GM18517 (cell line): Measurements from ENCODE around the gene OTUB2.

Experiments used
- ATAC-seq: cut with Tn5 transposase; IDR thresholded peaks from one replicate; pipeline ENCODE4 v1.9.1; 2021; ENCODE audit warnings: mild to moderate bottlenecking, moderate library complexity; ENCODE audit not compliant: unreplicated experiment

OTUB2 gene

DNA sequence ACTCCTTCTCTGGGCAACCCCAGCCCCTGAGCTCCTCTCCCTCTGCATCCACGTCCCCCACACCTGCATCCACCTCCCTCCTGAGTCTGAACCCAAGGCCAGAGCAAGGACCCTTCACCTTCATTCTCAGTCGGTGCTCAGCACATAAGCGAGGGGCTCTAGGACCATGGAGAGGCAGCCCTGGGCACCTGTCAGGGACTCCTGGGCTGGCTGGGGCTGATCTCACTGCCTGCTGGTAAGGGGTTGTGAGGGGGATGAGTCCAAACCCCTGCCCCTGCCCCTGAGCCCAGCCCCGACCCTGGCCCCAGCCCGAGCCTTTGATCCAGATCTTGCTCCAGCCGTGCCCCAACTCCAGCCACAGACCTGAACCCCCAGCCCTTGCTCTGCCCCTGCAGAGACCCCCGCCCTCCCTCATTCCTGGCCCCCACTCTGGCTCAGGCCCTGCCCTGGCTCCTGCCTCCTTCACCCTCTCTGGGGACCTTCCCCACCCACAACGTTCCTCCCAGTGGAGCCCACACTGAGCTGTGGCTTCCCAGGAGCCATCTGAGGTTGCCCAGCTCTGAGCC is 29.9 kb upstream of the OTUB2 start:
- no peak for ATAC-seq

DNA sequence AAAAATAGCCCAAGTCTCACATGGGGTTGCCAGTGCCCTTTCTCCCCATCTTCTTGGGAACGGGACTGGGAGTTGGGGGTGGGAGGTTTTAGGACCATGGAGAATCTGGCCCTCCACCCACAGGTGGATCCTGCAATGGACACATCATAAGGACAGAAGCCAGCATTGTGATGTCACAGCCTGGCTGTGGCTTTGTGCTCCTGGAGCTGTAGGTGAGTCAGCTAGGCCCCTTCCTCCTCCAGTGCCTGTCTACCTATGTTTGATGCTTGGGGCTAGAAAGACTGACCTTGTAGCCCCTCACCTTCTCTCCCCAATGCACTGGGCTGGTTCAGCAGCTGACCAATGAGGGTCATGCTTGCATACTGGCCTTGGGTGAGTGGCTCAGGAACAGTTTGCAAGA is 29.1 kb upstream of the OTUB2 start, which contains the start of gene CCDC197:
TSS of gene CCDC197 (plus strand) at position 220 of the 400 bp plus-strand sequence. CDS start 831 bp downstream, outside the sequence.
- ATAC-seq = no peak

DNA sequence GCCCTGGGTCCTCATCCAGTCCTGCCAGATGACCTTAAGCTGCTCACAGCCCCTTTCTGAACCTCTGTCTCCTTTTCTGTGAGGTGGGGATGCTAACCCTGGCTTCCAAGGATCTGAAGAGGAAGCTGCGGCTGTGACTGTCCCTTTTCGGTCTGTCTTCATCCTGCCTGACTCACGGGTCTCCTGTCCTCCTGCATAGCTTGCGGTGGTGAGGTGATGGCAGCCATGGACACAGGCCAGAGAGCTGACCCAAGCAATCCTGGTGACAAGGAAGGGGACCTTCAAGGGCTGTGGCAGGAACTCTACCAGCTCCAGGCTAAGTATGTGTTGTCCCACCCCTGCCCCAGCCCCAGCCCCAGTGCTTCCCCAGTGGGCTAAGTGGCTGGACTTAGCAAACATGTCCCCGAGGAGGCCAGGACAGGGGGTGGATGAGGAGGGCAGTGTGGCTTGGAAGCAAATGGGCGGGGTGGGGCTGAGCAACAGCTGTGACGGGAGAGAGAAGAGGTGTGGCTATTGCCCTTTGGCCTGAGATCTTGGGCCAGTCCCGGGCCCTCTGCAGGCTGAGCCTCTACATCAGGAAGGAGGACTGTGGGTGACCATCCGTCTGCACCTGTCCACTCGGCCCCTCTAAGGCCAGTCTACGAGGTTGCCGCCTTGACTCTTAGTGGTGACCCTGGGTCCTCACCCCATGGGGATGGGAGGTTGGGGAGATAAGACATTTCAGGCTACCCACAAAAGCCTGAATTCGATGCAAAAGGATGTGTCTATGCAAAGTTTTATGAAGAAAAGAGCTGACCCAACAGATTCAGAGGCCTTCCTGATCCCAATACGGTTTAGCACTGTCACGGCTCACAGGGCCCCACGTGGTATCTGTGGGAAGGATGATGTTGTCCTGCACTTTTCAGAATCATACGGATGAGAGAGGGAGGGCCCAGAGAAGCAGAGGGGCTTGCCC is 27.9 kb upstream of the OTUB2 start:
- no peak for ATAC-seq

DNA sequence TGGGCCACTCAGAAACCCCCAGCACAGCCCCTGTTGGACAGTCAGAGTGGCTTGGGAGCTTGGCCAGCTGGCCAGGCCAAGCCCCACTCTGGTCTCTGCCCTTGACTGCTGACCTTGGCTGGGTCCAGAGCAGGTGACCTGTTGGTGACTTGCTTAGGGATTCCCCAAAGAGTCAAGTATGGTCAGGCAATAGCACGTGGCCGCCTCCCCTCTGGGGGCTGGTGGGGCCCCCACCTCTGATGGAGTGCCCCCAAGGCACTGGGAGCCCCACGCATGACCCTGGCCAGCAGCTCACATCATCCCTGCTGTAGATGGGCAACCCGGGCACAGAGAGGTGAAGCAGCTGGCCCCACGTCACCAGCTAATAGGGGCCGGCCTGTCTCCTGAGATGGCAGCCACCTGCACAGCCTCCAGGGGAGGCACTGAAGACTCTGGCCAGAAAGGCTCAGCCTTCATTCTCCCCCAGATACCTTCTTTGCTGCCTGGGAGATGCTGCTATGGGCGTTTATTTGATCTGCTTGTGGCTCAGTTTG is 27.2 kb upstream of the OTUB2 start:
- ATAC-seq = no peak

DNA sequence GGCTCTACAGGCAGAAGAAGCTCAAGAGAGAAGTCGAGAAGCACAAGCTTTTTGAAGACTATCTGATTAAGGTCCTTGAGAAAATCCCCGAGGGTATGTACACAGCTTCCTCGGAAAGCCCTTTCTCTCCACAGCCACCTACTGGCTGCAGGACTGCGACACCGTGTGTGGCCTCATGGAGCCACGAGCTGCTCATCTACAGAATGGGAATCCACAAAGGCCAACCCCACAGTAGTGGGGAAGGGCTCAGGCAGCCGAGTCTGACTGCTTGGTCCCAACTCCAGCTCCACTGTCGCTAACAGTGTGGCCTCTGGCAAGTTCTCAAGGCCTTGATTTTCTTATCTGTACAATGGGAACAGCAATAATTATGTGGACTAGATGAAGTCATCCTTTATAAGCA is 26.6 kb upstream of the OTUB2 start:
- no peak for ATAC-seq

DNA sequence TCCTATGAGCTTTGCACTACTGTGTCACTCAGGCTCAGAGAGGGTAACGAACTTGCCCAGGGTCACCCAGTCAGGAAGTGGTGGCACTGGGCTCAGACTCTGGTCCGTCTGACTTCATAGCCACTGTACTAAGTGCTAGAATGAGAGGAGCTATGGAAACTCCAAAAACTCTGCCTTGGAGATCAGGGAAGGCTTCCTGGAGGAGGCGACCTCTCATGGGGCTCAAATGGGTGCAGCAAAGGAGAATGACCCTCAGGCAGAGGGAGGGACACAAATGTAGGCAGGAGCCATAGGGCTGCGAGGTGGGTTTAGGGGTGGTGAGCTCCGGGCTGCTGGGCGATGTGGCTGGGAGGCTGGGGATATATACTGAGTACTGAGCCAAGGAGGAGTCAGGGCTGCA is 25.9 kb upstream of the OTUB2 start:
- ATAC-seq = no peak

DNA sequence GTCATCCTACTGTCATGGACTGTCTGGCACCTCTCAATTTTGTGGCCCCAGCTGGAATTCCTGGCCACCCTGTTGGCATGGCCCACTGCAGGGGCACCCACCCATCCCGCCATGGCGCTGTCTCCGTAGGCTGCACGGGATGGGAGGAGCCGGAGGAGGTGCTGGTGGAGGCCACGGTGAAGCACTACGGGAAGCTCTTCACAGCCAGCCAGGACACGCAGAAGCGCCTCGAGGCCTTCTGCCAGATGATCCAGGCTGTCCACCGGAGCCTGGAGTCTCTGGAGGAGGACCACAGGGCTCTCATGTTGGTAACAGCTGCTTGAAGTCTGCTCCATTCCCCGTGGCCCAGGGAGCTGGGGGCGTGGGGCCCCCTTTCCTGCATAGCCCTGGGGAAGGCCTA is 25.1 kb upstream of the OTUB2 start:
- no peak for ATAC-seq

DNA sequence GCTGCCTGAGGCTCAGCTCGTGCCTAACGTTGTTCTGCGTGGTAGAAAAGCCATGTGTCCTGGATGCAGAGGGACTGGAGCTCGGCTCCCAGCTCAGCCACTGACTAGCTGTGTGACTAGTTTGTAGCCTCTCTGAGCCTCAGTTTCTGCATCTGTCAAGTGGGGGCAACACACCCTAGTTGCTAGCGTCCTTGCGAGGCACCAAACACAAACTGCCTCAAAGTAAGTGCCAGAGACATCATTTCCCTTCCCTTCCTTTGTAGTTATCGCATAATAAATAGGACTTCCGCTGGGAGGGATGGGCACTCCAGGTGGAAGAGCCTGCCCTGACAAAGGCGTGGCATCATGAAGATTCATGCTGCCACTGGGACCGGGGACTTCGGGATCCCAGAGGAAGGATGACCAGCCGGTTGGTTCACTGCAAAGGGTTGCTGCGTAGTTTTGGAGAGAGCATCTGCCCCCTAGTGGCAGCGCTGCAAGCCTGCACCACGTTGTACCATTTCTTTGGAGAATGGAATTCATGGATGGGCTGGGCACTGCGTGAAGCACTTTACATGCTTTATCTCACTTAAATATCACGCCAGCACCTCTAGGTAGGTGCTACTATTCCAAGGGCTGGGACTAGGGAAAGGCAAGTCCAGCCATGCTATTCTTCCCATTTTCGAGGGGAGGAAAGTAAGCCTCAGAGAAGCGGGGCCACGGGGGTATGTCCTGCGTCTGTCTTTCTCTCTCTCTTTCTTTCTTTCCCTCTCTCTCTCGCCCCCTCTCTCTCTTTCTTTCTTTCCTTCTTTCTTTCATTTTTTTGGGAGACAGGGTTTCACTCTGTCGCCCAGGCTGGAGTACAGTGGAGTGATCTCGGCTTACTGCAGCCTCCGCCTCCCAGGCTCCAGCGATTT is 24.4 kb upstream of the OTUB2 start:
- ATAC-seq = no peak

DNA sequence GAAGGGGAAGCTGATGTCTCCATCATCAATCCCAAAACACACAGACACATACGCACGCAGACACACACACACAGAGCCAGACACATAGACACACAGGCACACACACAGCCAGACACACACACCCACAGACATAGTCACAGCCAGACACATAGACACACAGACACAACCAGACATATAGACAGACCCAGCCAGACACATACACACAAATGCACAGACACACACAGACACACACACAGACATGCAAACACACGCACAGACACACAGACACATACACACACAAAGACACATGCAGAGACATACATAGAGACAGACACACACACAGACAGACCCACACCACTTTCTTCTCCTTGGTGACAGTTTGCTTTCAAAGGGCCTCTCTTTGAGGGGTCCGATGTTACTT is 22.7 kb upstream of the OTUB2 start:
- ATAC-seq = no peak

DNA sequence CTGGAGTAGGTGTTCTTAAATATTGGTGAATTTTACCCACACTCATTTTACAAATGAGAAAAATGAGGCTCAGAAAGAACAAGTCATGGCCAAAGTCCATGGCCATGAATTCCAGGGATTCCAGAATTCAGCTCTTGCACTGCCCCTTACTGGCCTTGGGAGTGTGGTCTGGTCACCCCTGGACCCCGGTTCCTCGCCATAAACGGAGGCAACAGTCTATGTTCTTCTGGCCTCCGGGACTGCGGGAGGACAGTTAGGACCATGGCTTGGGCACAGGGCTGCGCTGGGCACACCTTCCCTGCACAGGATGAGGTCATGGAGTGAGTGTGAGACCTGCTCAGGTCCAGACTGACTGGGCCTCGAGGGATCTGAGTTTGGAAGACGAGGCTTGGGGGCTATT is 22.1 kb upstream of the OTUB2 start:
- ATAC-seq = no peak

DNA sequence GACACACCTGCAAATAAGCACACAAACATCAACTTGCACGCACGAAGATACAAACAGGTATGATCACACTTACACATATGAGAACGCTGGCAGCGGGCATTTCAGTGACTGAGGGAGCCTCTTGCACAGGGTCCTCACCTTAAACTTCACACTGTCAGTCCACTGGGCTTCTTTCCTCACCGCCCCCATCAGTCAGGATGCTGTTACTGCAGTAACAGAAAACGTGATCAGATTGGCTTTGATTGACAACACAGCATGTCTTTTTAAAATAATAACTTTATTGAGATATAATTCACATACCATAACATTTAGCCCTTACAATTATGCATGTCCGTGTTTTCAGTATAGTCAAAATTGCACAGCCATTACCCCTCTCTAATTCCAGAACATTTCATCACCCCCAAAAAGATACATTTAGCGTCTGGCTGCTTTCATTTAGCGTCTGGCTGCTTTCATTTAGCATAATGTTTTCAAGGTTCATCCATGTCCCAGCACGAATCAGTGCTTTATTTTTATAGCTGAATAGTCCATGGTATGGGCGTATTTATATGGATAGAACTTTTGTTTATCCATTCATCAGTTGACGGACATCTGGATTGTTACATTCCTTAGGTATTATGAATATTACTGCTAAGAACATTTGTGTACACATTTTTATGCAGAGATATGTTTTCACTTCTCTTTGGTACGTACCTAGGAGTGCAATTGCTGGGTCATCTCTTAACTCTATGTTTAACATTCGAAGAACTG is 20.6 kb upstream of the OTUB2 start:
- no peak for ATAC-seq

DNA sequence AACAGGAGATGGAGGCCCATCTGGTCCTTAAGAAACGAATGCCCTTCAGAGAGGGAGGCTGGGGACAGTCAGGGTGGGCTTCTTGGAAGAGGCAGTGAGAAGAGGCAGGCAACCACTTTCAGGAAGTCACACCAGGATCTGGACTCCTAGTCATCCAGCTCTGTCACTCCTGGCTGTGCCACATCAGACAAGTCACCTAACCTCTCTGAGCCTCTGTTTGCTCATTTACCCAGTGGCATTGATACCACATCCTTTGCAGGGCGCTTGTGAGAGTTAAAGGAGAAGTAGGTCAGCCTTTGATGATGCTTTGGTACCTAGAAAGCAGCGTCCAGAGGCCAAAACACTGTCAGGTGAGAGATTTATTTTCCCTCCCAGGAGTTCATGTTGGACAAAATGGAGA is 17.9 kb upstream of the OTUB2 start:
- ATAC-seq = no peak

DNA sequence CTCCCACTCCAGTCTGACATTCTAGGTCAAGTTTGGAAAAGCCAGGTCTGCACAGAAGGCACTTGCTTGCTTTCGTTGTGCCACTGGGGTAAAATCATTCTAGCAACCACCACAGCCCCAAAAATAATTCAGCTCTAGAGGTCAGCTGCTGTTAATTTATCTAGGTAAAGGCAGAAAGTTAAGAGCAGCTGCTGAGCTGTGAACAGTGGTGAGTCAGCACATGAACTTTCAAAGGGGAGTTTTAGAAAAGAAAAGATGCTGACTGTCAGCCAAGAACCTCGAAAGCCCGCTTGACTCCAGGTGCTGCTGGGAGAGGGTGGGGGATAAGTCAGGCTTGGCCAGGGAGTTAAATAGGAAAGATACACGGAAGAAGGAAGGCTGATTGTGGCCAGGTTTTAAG is 16.4 kb upstream of the OTUB2 start:
- ATAC-seq = no peak

DNA sequence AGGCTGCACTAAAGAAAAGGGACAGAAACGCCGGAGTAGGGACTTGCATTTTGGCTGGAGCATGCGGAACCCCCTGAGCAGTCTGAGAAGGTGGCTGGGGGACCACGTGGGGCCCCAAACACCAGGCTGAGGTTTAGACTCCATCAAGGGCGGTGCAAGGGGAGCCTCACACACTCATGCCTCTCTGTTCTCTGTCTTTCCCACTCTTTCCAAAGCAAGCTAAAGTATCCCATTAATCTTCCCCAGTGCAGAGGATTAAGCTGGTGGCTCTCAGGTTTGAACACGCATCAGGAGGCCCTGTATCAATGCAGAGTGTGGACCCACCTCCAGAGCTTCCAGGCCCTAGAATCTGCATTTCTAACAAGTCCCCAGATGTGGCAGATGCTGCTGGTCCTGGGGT is 15.5 kb upstream of the OTUB2 start:
- no peak for ATAC-seq

DNA sequence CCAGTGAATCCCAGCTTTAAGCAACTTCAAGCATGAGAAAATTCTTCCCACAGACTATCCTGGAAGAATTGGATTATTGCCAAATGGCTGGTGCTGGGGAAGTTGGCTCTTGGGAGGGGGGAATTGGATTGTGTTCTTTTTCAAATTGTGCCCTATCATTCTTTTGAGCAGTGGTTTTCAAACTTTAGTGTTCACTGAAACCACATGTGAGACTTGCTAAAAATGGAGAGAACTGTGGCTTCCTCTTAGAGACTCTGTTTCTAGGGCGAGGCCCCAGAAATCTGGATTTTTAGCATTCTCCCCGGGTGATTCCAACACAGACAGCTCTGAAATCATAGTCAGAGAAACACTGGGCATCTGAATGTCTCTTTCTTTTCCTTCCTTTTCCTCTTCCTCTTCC is 14.3 kb upstream of the OTUB2 start:
- no peak for ATAC-seq

DNA sequence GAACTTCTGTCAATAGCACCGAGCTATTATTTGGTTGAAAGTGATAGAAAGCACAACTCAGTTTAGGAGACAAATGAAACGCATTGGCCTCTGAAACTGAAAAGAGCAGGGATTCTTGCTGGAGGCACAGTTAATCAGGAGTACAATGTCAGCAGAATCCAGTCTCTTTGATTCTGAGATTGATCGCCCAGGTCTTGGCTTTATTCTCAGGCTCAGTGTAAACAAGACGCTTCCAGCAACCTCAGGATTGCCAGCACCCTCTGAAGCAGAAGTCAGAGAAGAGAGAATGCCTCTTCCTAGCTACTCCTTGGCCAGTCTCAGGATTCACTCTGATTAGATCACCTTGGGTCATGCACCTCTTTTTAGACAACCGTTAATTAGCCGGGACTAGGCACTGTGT is 11.8 kb upstream of the OTUB2 start:
- no peak for ATAC-seq

DNA sequence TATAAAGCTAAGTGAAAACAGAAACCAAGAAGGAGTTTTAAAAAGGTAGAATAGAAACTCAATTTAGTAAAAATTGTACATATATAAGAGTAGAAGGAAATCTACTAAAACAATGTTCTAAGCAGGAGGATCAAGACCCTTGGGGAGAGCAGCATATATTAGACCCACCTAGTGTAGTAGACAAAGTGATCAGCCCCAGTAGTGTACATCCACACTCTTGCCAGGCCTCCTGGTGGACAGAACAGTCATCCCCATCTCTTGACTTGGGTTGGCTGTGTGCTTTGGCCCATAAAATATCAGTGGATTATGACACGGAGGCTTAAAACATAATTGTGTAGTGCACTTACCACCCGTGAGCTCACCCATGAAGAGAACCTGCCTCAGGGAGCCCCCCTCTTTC is 10.9 kb upstream of the OTUB2 start:
- no peak for ATAC-seq

DNA sequence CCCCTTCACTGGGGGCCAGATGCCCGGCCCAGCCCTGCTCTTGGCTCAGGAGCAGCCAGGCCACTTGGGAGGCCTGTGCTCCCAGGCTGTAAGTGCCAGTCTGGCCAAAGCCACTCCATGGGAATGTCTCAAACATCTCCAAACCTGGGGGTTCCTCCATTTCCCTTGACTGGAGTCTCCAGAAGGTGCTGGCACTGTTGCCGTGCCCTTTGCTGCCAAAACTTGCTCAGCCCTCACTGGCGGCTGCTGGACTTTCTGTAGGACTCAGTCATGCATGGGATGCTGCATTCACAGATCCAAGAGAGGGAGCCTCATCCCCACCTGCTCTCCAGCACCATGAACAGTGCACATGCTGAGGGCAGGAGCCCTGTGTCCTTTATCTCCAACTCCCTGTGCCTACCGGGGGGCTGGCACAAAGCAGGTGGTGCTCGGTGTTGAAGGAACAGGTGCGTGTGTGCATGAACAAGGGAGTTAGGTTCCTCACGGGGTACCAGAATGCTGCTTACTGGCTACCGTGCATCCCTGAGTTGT is 9.6 kb upstream of the OTUB2 start:
- no peak for ATAC-seq

DNA sequence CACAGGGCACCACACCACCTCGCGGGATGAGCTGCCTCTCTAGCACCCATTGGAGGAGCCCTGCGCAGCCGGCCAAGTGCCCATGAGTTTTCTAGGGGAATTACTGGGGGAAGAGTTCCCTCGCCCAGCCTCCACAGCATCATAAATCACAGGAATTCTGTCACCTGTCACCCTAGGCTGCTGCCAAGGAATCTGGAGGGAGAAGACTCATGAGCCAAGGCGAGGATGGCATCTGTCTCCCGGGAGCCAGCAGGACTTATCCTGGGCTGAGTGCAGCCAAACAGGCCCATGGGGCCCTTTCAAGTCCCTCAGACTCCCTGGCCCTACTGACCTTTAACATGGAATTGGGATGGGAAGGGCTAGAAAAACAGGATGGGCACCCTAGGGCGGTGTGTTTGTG is 7.8 kb upstream of the OTUB2 start:
- ATAC-seq = no peak

DNA sequence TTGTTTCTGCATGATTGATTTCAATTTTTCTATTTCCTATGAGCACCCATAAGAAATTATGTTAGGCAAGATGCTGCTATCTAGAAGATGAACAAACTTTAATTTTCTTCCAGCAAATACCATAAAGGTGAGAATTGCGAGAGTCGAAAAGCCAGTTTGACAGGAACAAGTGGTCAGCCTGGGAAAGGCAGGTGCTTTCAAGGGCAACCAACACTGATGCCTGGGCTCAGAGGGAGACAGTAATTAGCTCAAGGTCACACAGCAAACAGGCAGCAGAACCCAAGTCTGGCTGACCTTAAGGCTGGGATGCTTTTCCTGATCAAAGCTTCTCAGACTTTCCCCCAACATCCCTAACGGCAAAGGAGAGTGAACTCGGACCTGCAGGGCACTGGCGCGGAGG is 6.8 kb upstream of the OTUB2 start:
- no peak for ATAC-seq
